K562 (cell line): ENCODE results near the gene ZNF202. TPM values are rescaled to one million over a fixed set of nuclear protein-coding genes. Genes with fewer than 3 reads are reported as not detected.

Experiments
- ATAC-seq: fragments of 200-7000 bp; cut with Tn5 transposase; 3 replicates; pipeline ENCODE4 v1.9.1; 2020; ENCODE audit warnings: moderate library complexity
- BruUV-seq: library from RNA; stranded (reverse); fragments of 400-500 nt; replicated peaks from 2 replicates; lab custom pipeline; 2021; lab: Mats Ljungman, UMichigan
- CTCF ChIA-PET: fragments of 300-600 bp; formaldehyde crosslinking; extraction: SDS; loops from one replicate; lab custom pipeline; 2021; ENCODE audit warnings: low intra/inter-chr PET ratio; lab: Yijun Ruan, JAX
- POLR2A ChIA-PET: fragments of 300-600, 350-650 bp; sonication (Branson Sonifier 250); formaldehyde crosslinking; extraction: SDS; loops from one replicate; lab custom pipeline; 2021; ENCODE audit warnings: antibody characterized with exemption, inconsistent platforms; lab: Yijun Ruan, JAX
- DNase-seq, 4 experiments: peaks; one replicate each; pipeline versions ENCODE4 v3.0.0 to v3.0.0-alpha.2; 2011 to 2018; ENCODE audit warnings: low spot score in 3 of 4, mixed read lengths in 3 of 4; ENCODE audit errors: extremely low read depth in 1 of 4
- FAIRE-seq: peaks from 2 replicates; lab custom pipeline; 2011; peaks lifted over from hg19 to GRCh38; lab: Jason Lieb, UNC
- H2AFZ ChIP-seq: 2 replicates; pipeline ENCODE4 v1.6.0; 2011; ENCODE audit warnings: low read depth, low read length, control low read depth, inconsistent platforms
- H3K27ac ChIP-seq: fragments of 200-600 bp; 3 replicates; pipeline ENCODE4 v1.8.0; 2011; ENCODE audit warnings: low read depth, mild to moderate bottlenecking, control low read depth, inconsistent platforms, low read length, moderate library complexity, mixed read lengths; ENCODE audit errors: extremely low read depth
- H3K27me3 ChIP-seq, 2 experiments: fragments of 300-600 bp in 1 of 2; 2 replicates in 1 of 2; 3 replicates in 1 of 2; pipeline versions ENCODE4 v1.6.0 to v1.8.0; 2011; ENCODE audit warnings: inconsistent platforms in 2 of 2, low read length in 2 of 2, mild to moderate bottlenecking in 1 of 2, mixed read lengths in 1 of 2, moderate library complexity in 1 of 2; ENCODE audit not compliant: control insufficient read depth in 2 of 2, insufficient read depth in 2 of 2
- H3K36me3 ChIP-seq: fragments of 300-600 bp; 3 replicates; pipeline ENCODE4 v1.8.0; 2011; ENCODE audit warnings: mild to moderate bottlenecking, low read length, inconsistent platforms; ENCODE audit not compliant: control insufficient read depth, insufficient read depth
- H3K4me1 ChIP-seq, 2 experiments: fragments of 200-600 bp in 1 of 2; replicated peaks in 1 of 2; 2 replicates in 1 of 2; 3 replicates in 1 of 2; pipeline versions ENCODE4 v1.5.1 to v1.8.0; 2011; ENCODE audit warnings: inconsistent platforms in 2 of 2, low read length in 2 of 2, mild to moderate bottlenecking in 1 of 2, mixed read lengths in 1 of 2, moderate library complexity in 1 of 2; ENCODE audit not compliant: control insufficient read depth in 2 of 2, insufficient read depth in 2 of 2
- H3K4me2 ChIP-seq: 2 replicates; pipeline ENCODE4 v1.6.1; 2011; ENCODE audit warnings: low read length, control low read depth, inconsistent platforms, mixed read lengths; ENCODE audit not compliant: insufficient read depth
- H3K4me3 ChIP-seq: fragments of 200-600 bp; sonication (generic), shearing (Covaris generic); 2 replicates; pipeline ENCODE4 v1.5.1; 2016; ENCODE audit warnings: control low read depth, inconsistent platforms
- H3K79me2 ChIP-seq: fragments of 200-600 bp; 3 replicates; pipeline ENCODE4 v1.8.0; 2011; ENCODE audit warnings: low read length, inconsistent platforms; ENCODE audit not compliant: control insufficient read depth, insufficient read depth
- H3K9ac ChIP-seq, 2 experiments: 2 replicates each; pipeline versions ENCODE4 v1.6.0 to v1.6.1; 2011; ENCODE audit warnings: low read depth in 2 of 2, low read length in 2 of 2, control low read depth in 1 of 2, inconsistent platforms in 1 of 2, mild to moderate bottlenecking in 1 of 2, mixed read lengths in 1 of 2; ENCODE audit not compliant: insufficient read depth in 1 of 2
- H3K9me1 ChIP-seq: one replicate; pipeline ENCODE4 v1.6.0; 2011; ENCODE audit warnings: inconsistent platforms, mild to moderate bottlenecking, low read length, moderate library complexity; ENCODE audit not compliant: control insufficient read depth, insufficient read depth
- H3K9me3 ChIP-seq: replicated peaks from 2 replicates; pipeline ENCODE4 v1.5.1; 2011; ENCODE audit warnings: low read depth, low read length, inconsistent platforms; ENCODE audit not compliant: control insufficient read depth, insufficient read depth
- H4K20me1 ChIP-seq: replicated peaks from 2 replicates; pipeline ENCODE4 v1.6.1; 2011; ENCODE audit warnings: low read length, inconsistent platforms, mixed read lengths; ENCODE audit not compliant: control insufficient read depth, insufficient read depth
- FOXJ3 ChIP-seq: sonication (generic); formaldehyde crosslinking; IDR thresholded peaks from 2 replicates; pipeline ENCODE4 v1.4.0; 2020; ENCODE audit warnings: mild to moderate bottlenecking, missing genetic modification reagents
- L3MBTL2 ChIP-seq: fragments of 450-650 bp; IDR thresholded peaks from 2 replicates; pipeline ENCODE4 v1.6.1; 2016; ENCODE audit warnings: mild to moderate bottlenecking, moderate library complexity
- PCBP2 ChIP-seq: fragments of 200-400 bp; formaldehyde crosslinking; IDR thresholded peaks from 2 replicates; pipeline ENCODE4 v1.6.1; 2018; ENCODE audit warnings: low read length, low read depth, mild to moderate bottlenecking, moderate library complexity; ENCODE audit not compliant: poor library complexity, severe bottlenecking
- PHF21A ChIP-seq: fragments of 450-650 bp; IDR thresholded peaks from 2 replicates; pipeline ENCODE4 v1.6.1; 2017; ENCODE audit warnings: low read depth, borderline replicate concordance
- POLR2H ChIP-seq: IDR thresholded peaks from 2 replicates; pipeline ENCODE4 v1.6.1; 2016; ENCODE audit warnings: missing genetic modification characterization, low read depth, mild to moderate bottlenecking, control low read depth, missing compliant biosample characterization, moderate library complexity
- SMARCA4 ChIP-seq: fragments of 450-650 bp; IDR thresholded peaks from 2 replicates; pipeline ENCODE4 v1.6.1; 2016
- USF1 ChIP-seq: sonication (generic); formaldehyde crosslinking; IDR thresholded peaks from 2 replicates; pipeline ENCODE4 v1.9.0; 2022; ENCODE audit warnings: mild to moderate bottlenecking, missing genetic modification reagents
- ZNF408 ChIP-seq: fragments of 250-450 bp; sonication (Bioruptor Pico); IDR thresholded peaks from 2 replicates; pipeline ENCODE4 v1.4.0; 2020; ENCODE audit warnings: low read depth, mild to moderate bottlenecking, moderate library complexity
- WGBS: fragments of 100-300 bp; shearing (Covaris generic); methylation state at CpG from one replicate; pipeline ENCODE4 v1.1.6; 2016; ENCODE audit warnings: low coverage, mixed read lengths; ENCODE audit not compliant: insufficient coverage; ENCODE audit errors: missing lambda C conversion rate; 5-methylcytosine and 5-hydroxymethylcytosine counted together
- in situ Hi-C: fragments of 300-500 bp; cut with MboI; formaldehyde crosslinking; loops from 4 replicates; pipeline ENCODE4 v1.15.0; 2018; ENCODE audit warnings: inconsistent platforms, mixed read lengths
- intact Hi-C: fragments of 100-400 bp; cut with micrococcal nuclease; formaldehyde crosslinking; loops from 2 replicates; pipeline ENCODE4 v1.14.2; 2022
- polyA plus RNA-seq, 8 experiments: library from polyadenylated mRNA; depleted of rRNA in 4 of 8; stranded (reverse) in 5 of 8; unstranded in 3 of 8; fragments of >200 nt; fragmentation: Nextera tagmentation in 2 of 8; fragmentation: Illumina TruSeq in 1 of 8; extraction: Ambion mirVana in 2 of 8; extraction: Trizol in 1 of 8; gene quantifications; 2 replicates each; pipeline versions ENCODE4 v1.2.1 to v1.2.3, GENCODE V29; 2011 to 2014; ENCODE audit warnings: inconsistent platforms in 1 of 8, missing spikeins in 1 of 8
- total RNA-seq, 7 experiments: library from RNA; depleted of rRNA in 6 of 7; stranded (reverse); fragments of >200 nt in 6 of 7; fragmentation: Illumina TruSeq in 2 of 7; extraction: Trizol in 2 of 7; gene quantifications; 2 replicates each; pipeline versions ENCODE4 v1.2.1 to v1.2.3, GENCODE V29; 2011 to 2021; ENCODE audit warnings: low replicate concordance in 1 of 7
- TF ChIP-seq, protein P1 (sequence below): fragments of 250-450 bp; sonication (Bioruptor Pico); IDR thresholded peaks from 2 replicates; pipeline ENCODE4 v1.4.0; 2020; ENCODE audit warnings: mild to moderate bottlenecking, moderate library complexity

The ZNF202 gene
- total and polyA plus RNA-seq, 9 of the 15 experiments (the other 6 are each of a cell fraction or from before 2014, with no cell fraction given): 2.3 to 18.7 (median 12.7) TPM

DNA sequence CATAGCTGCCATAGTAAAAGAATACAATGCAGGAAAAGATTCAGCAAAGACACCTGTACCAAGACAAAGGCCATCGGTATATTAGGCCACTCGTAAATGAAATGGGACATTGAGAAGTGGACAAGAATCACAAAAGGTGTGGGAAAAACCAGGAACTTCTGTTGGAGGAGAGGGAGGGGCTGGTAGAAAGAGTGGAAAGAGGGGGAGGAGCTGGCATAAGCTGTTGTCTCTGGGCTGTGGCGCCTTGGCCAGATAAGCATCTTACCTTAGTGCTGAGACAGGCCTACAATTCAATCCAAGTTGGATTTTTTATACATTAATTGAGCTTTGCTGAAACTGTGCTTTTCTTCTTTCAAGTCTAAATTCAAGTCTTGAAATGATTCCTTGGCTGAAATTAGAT lies 37.1 kb downstream of the ZNF202 start:
- no peak for FAIRE-seq
- 0% methylated on average over 3 of the region's 3 CpGs for WGBS
- H3K9ac ChIP-seq: no peak overlapping the region
- no peak for DNase-seq
- BruUV-seq: no TSS peak
- no peaks in the 10 kb centered on the region for H3K79me2 ChIP-seq
- POLR2A ChIA-PET: no interaction called here
- intact Hi-C loops (no loop called here), in situ Hi-C loops (no loop called here)
- no peak overlapping the region for H3K4me3 ChIP-seq
- H3K9me3 ChIP-seq: no peaks in the 10 kb centered on the region
- no peak overlapping the region for H2AFZ ChIP-seq
- no peak overlapping the region for H3K27ac ChIP-seq
- H4K20me1 ChIP-seq: no peaks in the 10 kb centered on the region
- CTCF ChIA-PET: no interaction called here
- no peaks in the 10 kb centered on the region; a peak in 1 of 5 replicates for H3K4me1 ChIP-seq
- ATAC-seq: no peak
- no peak for TF ChIP-seq USF1 (CRISPR knock-in tag)
- TF ChIP-seq, all 486 proteins: peak for 0
- Histone ChIP-seq H3K27me3 (peaks cover 0 to 6% of the 10 kb centered on the region in 2 experiments; a peak in 2 of 5 replicates), H3K36me3 (no peaks in the 10 kb centered on the region), H3K4me2 (no peak overlapping the region), H3K9me1 (no peaks in the 10 kb centered on the region)

GRCh38 chr11:123702696-123703095 lies 38.8 kb downstream of the ZNF202 start:
- Histone ChIP-seq H3K4me2 (no peak overlapping the region), H3K4me3 (no peak overlapping the region), H3K79me2 (no peaks in the 10 kb centered on the region), H4K20me1 (no peaks in the 10 kb centered on the region), H3K27ac (no peak overlapping the region), H3K27me3 (peaks cover 0 to 14% of the 10 kb centered on the region in 2 experiments; a peak in 2 of 5 replicates), H3K9me3 (no peaks in the 10 kb centered on the region), H3K9ac (no peak overlapping the region), H2AFZ (no peak overlapping the region), H3K36me3 (no peaks in the 10 kb centered on the region), H3K4me1 (no peaks in the 10 kb centered on the region; a peak in 1 of 5 replicates), H3K9me1 (no peaks in the 10 kb centered on the region)
- ChIA-PET CTCF (no interaction called here), POLR2A (interaction anchor here (0.5 to 0.8 kb wide), 2 partner anchors 62 to 96 kb away, joined by 3 read pairs; no protein-coding TSS in a partner anchor)
- WGBS: 0% methylated on average over 2 of the region's 2 CpGs
- no peak for ATAC-seq
- BruUV-seq: no TSS peak
- intact Hi-C loops (no loop called here), in situ Hi-C loops (no loop called here)
- DNase-seq: no peak
- no peak for FAIRE-seq
- TF ChIP-seq ZNF408 (CRISPR knock-in tag): no peak
- no peak for TF ChIP-seq PHF21A
- TF ChIP-seq, protein P1, sequence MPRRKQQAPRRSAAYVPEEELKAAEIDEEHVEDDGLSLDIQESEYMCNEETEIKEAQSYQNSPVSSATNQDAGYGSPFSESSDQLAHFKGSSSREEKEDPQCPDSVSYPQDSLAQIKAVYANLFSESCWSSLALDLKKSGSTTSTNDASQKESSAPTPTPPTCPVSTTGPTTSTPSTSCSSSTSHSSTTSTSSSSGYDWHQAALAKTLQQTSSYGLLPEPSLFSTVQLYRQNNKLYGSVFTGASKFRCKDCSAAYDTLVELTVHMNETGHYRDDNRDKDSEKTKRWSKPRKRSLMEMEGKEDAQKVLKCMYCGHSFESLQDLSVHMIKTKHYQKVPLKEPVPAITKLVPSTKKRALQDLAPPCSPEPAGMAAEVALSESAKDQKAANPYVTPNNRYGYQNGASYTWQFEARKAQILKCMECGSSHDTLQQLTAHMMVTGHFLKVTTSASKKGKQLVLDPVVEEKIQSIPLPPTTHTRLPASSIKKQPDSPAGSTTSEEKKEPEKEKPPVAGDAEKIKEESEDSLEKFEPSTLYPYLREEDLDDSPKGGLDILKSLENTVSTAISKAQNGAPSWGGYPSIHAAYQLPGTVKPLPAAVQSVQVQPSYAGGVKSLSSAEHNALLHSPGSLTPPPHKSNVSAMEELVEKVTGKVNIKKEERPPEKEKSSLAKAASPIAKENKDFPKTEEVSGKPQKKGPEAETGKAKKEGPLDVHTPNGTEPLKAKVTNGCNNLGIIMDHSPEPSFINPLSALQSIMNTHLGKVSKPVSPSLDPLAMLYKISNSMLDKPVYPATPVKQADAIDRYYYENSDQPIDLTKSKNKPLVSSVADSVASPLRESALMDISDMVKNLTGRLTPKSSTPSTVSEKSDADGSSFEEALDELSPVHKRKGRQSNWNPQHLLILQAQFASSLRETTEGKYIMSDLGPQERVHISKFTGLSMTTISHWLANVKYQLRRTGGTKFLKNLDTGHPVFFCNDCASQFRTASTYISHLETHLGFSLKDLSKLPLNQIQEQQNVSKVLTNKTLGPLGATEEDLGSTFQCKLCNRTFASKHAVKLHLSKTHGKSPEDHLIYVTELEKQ (CRISPR knock-in tag): no peak
- TF ChIP-seq L3MBTL2: no peak
- no peak for TF ChIP-seq FOXJ3 (CRISPR knock-in tag)
- no peak for TF ChIP-seq POLR2H (tag)
- TF ChIP-seq SMARCA4: no peak
- TF ChIP-seq PCBP2: no peak
